AG20443 (cell line): Measurements from ENCODE around the gene FMN2.

Source experiments
- DNase-seq: peaks from one replicate; pipeline ENCODE4 v3.0.0; 2012; ENCODE audit warnings: low spot score, mixed read lengths

FMN2 gene

DNA sequence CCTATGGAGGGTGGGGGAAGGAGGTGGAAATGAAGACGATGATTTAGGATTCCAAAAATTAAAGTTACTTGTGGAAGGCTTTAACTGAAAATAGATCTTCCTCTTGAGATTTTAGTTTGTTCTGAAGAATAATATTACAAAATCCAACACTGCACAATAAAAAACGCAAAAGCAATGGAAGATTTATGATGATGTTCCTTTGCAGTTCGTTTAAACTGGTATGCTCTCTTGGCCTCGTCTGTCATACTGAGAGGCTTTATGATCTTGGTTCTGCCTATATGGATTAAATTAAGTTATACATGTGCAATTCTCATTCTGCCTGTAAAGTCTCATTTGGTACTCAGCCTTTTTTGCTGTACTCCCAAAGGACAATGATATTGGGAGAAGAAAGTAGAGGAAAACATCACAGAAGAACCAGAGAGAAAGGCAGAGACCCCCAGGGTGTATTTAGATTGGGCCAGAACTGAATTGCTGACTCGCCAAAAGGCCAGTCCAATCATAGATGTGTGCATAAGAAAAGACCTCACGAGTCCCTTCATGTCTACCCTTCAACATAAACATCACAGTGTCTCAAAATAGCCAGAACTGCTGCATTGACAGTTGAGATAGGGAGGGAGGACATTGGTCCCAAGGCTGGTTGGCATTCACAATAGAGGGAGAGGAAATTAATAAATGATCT, 331.7 kb downstream of the FMN2 start:
- no peak for DNase-seq

DNA sequence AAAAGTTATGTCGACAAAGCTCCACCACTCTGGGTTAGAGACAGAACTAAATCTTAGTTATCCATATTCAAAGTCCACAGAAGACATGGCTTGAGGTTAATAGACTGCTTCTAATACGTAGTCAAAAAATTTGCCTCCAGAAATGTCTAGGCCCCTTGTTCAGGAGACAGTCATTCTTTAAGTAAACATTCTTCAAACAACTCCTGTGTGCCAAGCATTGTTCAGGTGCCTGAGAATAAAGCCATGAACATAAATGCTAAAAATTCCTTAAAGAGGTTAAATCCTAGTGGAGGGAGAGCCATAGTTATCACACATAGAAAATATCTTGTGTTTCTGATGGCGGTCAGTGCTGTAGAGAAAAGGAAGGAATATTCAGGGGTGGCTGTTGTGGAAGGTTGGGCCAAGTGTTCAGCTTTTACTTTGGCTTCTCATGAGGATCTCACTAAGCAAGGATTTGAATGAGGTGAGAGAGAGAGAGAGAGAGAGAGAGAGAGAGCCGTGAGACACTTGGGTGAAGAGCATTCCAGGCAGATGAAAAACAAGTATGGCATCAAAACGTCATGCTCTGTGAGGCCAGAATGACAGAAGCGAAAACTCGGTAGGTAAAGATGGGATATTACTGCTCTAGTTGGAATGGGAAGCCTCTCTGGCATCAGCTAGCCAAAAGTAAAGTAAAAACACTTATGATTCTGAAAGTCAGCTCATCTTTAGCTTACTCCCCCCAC, 333.2 kb downstream of the FMN2 start:
- no peak for DNase-seq

DNA sequence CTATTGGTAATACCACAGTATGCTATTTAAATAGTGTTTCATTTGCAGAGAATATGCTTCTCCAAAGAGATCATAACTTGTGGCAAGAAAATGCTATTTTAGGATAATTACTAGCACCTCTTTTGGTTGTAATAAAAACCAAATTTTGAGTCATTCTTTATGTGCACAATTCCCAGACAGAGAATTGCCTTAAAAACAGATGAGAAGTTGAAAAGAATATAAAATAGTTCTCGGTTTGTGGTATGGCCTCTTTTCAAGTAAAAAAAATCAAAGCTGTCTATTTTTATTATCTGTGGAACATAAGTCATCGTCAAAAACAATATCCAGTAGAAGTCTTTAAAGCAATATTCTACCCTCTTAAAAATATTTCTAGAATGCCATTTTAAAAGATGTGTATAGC, 334.4 kb downstream of the FMN2 start:
- no peak for DNase-seq

DNA sequence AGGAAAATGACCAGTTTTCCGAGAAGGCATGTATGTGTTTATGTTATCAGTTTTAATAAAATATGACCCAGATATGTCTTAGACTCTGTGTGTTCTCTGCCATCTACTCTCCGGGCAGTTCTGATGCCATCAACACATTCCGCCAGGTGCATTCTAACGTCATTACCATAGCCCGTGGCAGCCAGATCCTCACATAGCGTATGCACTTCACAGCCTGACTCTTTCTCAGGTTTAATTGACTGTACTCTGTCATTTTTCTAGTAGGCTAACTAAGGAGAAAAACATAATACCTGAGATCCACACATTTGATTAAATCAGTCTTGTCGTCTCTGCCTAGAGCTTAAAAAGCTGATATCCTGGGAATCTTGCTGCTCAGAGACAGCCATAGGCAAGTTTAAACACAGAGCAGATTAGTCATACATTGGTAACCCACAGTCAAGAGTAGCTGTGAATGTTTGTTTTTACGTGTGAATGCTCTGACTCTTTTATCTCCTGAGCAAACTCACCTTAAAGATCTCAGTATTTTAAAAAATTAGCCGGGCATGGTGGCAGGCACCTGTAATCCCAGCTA, 344.4 kb downstream of the FMN2 start:
- no peak for DNase-seq

- DNase-seq, result no peak
These were observed 350.0 kb downstream of the FMN2 start for GRCh38 chr1:240441669-240442068.

DNA sequence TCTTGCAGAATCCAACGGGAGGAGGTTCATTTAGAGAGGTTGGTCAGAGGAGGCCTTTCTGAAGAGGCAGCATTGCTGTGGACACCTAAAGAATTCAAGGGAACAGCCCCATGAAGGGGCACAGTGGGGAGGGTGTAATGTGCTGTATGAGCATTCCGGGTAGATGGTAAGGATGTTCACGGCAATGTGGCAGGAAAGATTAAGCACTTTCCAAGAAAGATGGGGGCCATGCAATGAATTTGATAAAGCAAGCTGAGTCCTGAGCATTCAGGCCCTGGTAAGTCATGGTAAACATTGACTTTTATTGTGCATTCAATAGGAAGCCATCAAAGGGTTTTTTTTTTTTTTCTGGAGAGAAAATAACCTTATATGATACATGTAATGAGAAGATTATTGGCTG, 353.7 kb downstream of the FMN2 start:
- no peak for DNase-seq

DNA sequence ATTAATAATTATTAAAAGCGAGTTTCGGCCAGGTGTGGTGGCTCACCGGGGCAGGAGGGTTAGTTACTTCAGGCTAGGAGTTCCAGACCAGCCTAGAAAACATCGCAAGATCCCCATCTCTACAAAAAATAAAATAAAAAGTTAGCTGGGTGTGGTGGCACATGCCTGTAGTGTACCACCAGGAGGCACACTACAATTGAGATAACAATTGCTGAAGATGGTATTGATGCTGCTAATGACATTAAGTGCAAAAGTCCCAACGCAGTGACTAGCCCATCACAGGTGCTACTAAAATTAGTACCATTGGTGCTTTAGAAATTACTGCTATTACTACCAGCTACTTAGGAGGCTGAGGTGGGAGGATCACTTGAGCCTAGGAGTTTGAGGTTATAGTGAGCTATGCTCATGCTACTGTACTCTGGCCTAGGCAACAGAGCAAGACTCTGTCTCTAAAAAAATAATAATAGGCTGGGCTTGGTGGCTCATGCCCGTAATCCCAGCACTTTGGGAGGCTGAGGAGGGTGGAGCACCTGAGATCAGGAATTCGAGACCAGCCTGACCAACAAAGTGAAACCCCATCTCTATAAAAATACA, 363.6 kb downstream of the FMN2 start:
- DNase-seq, result no peak

- no peak for DNase-seq
These were observed 365.5 kb downstream of the FMN2 start for GRCh38 chr1:240457203-240457602.

DNA sequence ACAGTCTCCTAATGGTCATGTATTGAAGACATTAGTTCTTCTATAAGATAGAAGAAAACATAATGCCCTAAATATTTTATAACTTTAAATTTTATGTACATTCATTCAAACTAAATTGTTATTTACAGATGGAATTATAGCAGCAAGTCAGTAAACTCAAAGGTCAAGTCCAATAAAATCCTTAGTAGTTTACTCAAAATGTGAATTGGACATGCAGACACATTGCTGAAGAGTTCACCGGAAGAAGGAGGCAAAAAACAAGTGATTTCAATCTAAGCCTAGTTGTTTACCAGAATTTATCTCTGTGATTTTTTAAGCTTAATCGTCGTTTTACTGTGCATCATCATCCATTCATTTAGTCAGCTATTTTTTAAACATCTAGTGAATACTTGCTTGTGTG, 370.6 kb downstream of the FMN2 start:
- DNase-seq, result no peak

DNA sequence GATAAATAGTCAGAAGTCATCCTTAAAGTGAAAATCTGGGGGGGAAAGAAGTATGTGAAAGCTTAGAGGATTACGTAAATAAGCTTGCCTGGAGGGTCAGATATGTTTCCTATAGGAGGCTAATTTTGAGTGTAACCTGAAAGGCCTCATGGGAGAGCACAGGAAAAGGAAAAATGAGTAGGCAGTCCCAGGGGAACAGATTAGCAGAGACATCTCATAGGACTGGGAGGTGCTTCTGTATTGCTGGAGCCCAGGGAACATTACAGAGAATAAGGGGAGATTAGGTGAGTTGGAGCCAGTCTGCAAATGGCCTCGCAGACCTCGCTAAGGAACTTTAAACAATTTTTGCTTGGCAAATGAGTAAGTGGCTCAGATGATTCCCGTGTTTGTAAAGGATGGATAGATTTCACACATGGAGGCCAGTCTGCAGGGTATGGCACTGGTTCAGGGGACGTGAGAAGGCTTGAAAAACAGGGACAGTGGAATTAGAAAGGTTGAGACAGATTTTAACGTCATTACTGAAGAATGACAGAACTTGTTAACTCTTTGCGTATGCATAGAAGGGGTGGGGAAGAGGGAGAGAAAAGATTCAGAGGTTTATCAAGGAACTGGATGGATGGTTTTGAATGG, 371.2 kb downstream of the FMN2 start:
- DNase-seq, result no peak

DNA sequence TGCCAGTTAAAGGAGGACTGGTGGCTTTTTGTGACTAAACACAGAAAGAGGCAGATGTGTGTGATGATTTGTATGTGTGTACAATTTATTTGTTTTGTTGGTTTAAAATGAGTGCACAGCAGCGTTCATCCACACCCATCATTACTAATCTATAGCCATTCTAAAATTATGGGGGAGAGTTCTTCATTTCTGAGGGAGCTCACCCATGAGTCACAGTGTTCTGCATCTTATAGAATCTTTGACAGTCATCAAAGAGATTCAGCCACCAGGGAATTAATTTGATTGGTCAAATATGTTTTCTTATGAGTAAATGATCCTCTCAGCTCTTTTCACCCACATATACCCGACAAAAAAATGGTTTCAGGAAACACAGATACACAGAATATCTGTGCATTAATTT, 372.4 kb downstream of the FMN2 start:
- DNase-seq, result no peak

GRCh38 chr1:240465531-240465940, 373.9 kb downstream of the FMN2 start:
- DNase-seq, result no peak

DNA sequence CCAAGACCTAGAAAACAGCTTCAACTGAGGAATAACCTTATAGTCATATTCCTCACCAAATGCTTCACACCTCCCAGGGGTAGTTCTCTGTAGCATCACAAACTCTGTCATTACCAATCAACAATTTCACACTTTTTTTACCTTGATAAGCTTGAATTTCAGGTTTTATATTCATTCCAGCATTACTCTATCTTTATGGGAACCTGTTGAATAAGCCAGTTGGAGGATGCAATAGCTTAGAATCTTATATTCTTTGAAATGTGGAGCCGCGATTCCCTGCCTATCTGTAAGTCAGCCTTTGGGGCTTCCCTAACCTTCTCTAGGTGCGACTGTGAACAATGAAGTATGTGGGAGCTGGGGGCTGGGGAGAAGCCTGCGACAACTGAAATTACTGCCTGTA, 374.8 kb downstream of the FMN2 start:
- no peak for DNase-seq

DNA sequence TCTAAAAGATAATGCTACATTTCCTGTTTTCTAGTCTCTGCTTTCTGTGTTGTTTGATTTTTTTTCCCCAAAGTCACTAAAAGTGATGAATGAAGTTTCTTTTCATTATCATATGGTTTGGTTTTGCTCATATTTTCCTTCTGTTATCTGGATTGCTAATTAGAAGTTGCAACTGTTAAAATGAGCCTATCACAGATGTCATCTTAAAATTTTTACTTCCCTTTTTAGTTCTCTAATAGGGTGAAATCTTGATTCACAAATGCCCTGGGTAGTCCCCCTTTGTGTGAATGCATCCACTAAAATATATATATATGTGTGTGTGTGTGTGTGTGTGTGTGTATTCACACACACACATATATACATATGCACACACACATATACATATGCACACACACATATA, 376.2 kb downstream of the FMN2 start:
- no peak for DNase-seq

GRCh38 chr1:240468656-240469055, 377.0 kb downstream of the FMN2 start:
- peak; percentile 63 for DNase-seq

DNA sequence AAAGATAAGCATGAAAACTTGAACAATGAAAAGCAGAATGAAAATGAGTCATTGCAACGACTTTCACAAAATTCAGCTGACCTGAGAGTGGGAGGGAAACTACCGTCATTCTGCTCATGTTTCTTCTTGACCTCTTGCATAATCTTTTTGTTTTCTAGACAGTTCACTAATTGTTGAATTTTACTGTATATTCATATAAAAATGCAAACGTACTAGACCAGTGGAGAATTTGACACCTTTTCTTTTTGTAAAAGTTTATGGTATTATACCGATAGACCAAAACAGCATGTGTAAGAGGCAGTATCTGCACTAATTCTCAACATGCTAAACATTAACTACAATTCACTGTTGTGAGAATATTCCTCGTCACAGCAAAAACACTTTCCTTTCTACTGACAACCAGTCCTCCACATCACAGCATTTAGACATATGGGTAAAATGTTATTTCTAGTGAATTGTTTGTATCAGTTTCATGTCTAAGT, 382.5 kb downstream of the FMN2 start:
- DNase-seq, result no peak

- no peak for DNase-seq
These were observed 384.1 kb downstream of the FMN2 start for GRCh38 chr1:240475832-240476231.

- no peak for DNase-seq
These were observed 386.9 kb downstream of the FMN2 start for GRCh38 chr1:240478536-240478935.

DNA sequence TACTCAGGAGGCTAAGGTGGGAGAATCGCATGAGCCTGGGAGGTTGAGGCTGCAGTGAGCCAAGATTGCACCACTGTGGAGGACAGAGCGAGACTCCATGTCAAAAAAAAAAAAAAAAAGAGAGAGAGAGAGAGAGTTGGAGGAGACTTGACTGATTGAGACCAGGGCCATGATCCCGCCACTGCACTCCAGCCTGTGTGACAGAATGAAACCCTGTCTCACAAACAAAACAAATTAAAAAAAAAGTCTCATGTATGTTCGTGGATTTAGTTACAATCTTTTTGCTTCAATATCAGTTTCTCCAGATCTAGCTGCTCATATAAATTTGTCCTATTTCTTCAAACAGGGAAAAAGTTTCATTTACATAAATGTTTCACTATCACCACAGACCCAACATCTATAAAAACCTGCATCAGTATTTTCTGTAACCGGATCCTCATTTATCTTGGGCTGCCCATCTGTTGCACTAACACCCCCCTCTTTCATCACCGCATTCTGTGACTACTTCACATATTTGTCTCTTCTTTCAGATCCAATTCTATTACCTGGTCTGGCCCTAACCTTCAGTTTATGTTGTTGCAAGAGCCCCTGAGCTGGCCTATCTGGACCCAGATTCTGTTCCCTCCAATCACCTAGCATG, 393.2 kb downstream of the FMN2 start:
- no peak for DNase-seq

DNA sequence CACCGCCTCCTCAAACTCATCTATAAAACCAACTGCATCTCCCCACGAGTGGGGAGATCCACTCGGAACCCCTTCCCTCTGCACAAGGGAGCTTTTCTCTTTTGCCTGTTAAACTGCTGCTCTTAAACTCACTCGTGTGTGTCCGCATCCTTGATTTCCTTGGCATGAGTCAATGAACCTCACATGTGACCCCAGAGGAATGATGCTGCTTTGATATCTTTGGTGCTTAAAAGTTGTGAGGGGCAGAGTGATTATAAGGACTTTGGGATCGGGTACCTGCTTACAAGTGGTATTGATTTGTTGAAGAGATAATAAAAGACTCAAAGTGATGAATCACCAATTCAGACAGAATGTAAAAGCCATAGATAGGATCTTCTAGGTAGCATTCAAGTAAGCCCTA, 394.9 kb downstream of the FMN2 start:
- no peak for DNase-seq

DNA sequence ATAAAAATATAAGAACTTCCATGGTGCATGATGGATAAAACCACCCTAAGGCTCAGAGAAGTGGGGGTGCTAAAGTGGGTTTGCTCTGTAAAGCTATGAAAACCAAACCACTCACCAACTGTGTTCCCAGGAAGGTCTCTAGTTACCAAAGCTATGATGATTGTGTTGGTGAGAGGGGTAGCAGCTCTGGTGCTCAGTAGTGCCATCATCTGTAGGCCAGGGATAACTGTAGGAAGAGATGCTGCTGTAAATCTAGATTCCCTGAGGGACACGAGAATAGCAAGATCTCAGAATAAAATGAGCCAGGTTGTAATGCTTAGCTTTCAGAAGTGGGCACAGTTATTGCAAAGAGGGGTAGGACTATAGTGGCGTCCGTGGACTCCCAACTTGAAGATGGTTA, 395.8 kb downstream of the FMN2 start:
- no peak for DNase-seq

- no peak for DNase-seq
These were observed 399.5 kb downstream of the FMN2 start for GRCh38 chr1:240491156-240491555.
